Stimulated activated CD4-positive, alpha-beta T cell treated with anti-CD3 and anti-CD28 coated beads, TNF-alpha, amount 100 ng/mL, for 1 hour (primary cell): ENCODE data around the gene KLHL18.
"Not testable (repeated sequence)": the region's sequence is repeated elsewhere in the genome, so short reads cannot be mapped to it uniquely, and the experiment has no call there.

Experiments
- DNase-seq, 3 donors: peaks; one replicate each; pipeline ENCODE4 v3.0.0-alpha.2; 2020; ENCODE audit warnings: low read depth in 3 of 3, low spot score in 1 of 3

KLHL18 gene

GRCh38 chr3:47282424-47283192 lies at the start of gene KLHL18, which contains the start of gene KIF9:
TSS of gene KLHL18 (plus strand) at chr3:47282944. CDS start at chr3:47282966, 22 bp downstream.
TSS of gene KIF9 (minus strand) at chr3:47282799. CDS start at chr3:47277374, 5,425 bp downstream.
- DNase-seq, result peak; percentile 88 to 91 (median 90)

GRCh38 chr3:47238017-47238416 lies 44.7 kb upstream of the KLHL18 start:
- no peak for DNase-seq

GRCh38 chr3:47239929-47240328 lies 42.8 kb upstream of the KLHL18 start:
- DNase-seq, result no peak

GRCh38 chr3:47243419-47244147 lies 39.2 kb upstream of the KLHL18 start:
- no peak for DNase-seq

DNA sequence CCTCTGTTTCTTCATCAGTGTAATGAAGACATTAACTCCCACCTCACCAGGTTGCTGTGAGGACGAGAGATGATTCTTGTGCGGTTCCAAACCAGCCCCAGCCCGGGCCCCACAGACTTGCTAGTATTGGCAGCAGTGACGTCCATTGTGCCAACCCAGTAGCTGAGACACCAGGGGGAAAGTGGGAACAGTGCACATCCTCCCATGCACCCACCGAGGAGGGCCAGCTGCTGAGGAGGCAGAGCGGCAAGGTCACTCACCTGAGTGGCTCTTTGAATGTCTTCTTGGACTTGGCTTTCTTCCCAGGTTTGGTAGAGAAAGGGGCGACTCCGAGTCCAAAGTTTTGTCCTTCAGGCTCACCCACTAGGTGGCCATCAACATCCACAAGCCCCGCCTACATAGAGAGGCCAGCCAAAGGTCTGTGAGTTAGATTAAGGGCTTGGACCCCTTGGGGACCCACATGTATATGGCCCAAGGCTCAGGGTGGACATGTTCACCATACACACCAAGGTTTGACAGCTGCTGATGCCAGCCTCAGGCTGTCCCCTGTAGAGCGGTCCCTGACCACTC lies 38.1 kb upstream of the KLHL18 start:
- DNase-seq, result no peak

- DNase-seq, result no peak
Observed at GRCh38 chr3:47245271-47245670, 37.5 kb upstream of the KLHL18 start.

- no peak for DNase-seq
Observed at GRCh38 chr3:47247131-47248064, 35.3 kb upstream of the KLHL18 start.

- no peak for DNase-seq
Observed at GRCh38 chr3:47250309-47251060, 32.3 kb upstream of the KLHL18 start.

GRCh38 chr3:47251085-47251484 lies 31.7 kb upstream of the KLHL18 start:
- DNase-seq, result not testable (repeated sequence)

- DNase-seq, result no peak
Observed at GRCh38 chr3:47251689-47252088, 31.1 kb upstream of the KLHL18 start.

DNA sequence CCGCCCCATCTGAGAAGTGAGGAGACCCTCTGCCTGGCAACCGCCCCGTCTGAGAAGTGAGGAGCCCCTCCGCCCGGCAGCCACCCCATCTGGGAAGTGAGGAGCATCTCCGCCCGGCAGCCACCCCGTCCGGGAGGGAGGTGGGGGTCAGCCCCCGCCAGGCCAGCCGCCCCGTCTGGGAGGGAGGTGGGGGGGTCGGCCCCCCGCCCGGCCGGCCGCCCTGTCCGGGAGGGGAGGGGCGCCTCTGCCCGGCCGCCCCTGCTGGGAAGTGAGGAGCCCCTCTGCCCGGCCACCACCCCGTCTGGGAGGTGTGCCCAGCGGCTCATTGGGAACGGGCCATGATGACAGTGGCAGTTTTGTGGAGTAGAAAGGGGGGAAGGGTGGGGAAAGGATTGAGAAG lies 26.4 kb upstream of the KLHL18 start:
- not testable (repeated sequence) for DNase-seq

DNA sequence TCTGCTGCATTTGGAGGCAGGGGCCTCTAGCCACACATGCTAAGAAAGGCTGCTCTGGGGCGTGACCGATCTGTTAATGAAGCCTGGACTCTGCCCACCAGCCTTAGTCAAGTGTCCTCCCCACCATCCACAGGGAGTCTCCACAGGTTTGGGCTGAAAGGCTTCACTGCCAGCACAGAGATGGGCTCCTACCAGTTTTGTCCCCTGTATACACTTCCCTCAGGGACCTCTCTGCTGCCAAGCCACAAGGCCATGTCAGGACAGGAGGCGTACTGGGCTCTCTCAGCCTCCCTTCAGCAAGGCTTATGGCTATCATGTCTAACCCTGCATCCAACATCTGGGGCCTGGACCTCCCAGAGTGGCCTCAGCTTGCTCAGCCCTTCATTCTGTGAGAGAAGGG lies 23.6 kb upstream of the KLHL18 start:
- DNase-seq, result no peak

GRCh38 chr3:47260605-47261004 lies 22.1 kb upstream of the KLHL18 start:
- no peak for DNase-seq

- no peak for DNase-seq
Observed at GRCh38 chr3:47261301-47261700, 21.4 kb upstream of the KLHL18 start.

DNA sequence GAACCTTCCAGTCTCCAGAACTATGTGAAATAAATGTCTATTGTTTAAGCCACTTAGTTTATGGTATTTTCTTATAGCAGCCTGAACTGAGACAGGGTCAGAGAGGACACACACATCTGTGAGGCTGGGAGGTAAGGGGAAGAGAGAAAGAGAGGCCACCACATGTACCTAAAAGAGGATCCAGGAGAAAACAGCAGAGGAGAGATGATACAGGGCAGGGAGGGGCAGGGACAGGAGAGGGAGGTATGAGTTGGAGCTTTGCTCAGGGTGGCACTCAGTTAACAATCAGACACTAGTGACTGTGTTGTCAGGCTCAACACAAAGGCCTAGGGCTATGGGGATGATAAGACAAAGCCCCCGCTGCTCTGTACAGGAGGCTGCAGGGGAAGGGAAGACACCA lies 17.7 kb upstream of the KLHL18 start:
- no peak for DNase-seq

DNA sequence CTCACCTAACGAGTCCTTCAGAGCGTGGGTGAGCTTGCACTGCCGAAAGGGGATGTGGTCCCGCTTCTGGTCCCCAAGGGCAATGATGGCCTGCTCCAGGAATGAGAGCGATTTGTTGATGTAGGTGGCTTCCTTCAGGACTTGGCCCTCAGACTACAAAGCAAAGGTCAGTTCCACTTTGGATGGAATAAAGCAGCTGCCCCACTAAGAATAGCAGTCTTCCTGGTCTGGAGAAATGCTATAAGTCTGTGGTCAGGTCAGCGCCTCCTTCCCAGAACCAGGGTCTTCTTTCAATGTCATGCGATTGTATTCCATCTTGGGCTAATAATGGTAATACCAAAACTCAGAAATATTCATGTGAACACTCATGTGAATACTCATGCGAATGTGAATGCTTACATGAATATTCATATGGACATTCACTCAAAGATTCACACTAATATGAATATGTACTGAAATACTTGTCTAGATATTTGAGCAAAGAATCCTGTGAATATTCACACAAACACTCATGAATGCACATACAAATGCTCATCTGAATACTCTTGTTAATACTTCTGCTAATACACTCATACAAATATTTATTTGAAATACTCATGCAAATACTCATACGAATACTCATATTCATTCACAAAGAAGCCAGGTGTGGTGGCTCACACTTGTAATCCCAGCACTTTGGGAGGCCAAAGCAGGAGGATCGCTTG lies 16.9 kb upstream of the KLHL18 start:
- DNase-seq, result no peak

- peak in 2 of 3 donors; percentile 11 to 12 for DNase-seq
Observed at GRCh38 chr3:47266709-47267489, 15.8 kb upstream of the KLHL18 start.

- no peak for DNase-seq
Observed at GRCh38 chr3:47267490-47267824, 15.3 kb upstream of the KLHL18 start.

- DNase-seq, result no peak
Observed at GRCh38 chr3:47270526-47270925, 12.2 kb upstream of the KLHL18 start.
